ENCODE measurements around the gene TSHB.

TSHB gene

DNA sequence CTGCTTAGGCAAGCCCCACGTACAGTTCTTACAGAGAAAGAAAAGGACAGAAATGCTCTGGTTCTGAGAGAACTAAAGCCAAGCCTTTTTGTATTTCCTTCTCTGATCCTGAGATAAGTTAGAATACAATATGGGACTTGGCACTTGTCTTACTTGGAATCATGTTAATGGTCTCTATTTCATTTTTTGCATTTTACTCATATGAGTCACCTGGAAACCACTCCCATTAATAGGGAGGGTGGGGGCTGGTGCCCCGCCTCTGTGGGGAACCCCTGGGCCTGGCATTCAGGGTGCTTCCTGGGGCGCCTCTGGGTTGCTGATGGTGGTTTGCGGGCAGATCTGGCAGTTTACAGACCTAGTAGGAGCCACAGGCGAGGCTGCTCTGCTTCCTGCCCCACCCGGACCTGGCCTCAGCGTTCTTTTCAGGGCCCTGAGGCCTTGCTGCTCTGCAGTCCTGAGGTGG lies 32.9 kb downstream of the TSHB start:
- DNase-seq: no peak

DNA sequence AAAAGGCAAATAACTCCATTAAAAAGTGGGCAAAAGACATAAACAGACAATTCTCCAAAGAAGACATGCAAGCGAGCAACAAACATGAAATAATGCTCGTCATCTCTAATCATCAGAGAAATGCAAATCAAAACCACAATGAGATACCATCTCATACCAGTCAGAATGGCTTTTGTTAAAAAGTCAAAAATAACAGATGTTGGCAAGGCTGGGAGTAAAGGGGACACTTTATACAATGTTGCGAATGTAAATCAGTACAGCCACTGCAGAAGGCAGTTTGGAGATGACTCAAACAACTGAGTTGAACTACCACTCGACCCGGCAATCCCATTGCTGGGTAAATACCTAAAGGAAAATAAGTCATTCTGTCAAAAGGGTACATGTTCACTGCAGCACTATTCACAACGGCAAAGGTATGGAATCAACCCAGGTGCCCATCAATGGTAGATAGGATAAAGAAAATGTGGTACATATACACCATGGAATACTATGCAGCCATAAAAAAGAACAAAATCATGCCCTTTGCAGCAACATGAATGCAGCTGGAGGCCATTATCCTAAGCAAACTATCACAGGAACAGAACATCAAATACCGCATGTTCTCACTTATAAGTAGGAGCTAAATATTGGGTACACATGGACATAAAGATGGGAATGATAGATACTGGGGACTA lies 33.7 kb downstream of the TSHB start:
- DNase-seq: no peak

DNA sequence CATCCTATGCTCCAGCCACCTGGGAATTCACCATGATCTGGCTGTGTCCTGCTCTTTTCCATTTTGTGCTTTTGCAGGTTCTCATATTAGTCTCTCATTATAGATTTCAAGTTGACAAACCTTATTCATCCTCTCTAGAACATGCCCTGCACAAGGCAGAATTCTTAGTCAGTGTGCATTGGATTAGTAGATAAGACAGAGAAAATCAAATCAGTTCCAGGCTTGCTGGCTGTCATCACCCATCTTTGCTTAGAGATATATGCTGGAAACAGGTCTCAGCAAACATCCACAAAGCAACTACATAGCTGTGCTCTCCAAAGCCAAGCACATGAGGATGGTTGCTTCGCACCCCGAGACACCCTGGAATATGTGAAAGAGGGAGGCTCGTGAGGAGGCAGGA lies 34.8 kb downstream of the TSHB start:
- no peak for DNase-seq

DNA sequence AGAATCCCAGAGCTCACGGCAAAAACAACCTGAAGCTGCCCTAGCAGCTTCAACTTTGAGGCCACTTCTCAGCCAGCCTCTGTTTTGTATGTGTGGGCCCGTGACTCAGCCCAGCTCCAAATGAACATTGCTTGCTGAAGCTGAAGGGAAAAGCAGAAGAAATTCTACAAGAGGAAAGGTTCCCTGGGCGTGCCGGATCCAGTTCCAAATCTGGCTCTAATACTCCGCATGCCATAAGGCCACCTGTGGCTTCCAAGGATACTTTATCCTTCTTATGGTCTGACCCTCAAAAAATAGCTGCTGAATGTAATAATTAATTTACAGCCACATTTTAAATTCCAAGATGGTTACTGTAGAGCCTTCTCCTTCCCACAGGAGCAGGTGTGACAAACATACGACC lies 35.4 kb downstream of the TSHB start:
- DNase-seq: no peak

DNA sequence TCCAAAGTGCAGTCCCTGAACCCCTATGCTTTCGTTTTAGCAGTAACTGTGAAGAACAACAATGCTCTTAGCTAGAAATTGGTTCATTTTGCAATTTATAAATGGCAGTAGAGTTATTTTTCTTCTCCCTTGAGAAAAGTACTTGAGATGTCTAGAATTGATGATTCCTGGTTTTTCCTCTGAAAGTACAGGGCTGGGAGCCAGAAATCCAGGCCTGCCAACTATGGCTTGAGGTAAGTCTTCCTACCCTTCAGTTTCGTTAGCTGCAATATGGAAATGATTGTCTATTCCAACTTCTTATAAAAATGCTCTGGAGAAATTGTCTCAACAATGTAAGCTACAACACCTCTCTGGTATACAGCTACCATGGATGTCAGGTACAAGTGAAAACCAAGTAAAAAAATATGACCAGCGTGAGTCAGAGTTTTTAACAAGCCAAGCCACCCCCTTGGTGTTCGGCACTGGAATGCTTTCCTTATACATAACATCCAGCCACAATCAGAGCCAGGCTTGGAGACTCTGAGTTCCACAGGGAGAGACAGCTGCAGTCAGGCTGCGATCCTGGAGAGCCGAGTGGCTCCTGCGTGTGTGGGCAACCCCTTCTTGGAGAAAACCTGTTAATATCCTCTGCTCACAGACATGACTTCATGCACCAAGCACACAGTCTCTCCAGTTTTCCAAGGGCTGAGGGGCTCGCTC lies 37.7 kb downstream of the TSHB start:
- no peak for DNase-seq

DNA sequence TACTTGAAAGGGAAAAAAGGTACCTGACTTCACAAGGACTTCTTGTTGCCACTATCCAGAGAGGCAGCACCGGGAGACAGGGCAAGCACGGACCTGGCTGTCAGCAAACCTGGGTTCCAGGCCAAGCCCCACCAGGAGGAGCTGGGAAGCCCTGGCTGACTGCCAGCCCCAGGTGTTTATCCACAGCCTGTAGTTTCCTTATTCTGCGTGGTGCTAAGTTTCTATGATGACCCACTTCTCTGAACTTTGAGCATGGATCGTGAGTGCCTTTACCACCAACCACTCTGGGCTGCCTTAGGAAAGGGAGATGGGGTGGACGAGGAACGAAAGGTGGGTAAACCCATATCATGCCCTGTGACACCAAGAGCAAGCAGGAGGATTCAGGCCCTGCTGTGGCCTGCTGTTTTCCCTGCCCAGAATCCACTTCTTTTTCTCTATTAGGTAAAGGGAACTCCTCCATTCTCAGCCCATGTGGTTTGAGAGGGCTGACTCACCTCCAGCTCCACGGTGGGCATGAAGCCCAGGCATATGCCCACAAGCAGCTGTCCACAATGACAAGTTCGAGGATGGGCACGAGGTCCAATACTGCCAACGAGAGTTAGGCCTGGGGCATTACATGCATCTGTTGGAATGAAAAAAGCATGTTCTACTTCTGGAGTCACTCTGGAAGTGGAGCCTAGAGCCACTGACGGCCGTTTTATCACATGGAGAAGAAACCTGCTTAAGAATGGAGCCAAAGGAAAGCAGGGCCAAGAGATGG lies 39.4 kb downstream of the TSHB start:
- no peak for DNase-seq

DNA sequence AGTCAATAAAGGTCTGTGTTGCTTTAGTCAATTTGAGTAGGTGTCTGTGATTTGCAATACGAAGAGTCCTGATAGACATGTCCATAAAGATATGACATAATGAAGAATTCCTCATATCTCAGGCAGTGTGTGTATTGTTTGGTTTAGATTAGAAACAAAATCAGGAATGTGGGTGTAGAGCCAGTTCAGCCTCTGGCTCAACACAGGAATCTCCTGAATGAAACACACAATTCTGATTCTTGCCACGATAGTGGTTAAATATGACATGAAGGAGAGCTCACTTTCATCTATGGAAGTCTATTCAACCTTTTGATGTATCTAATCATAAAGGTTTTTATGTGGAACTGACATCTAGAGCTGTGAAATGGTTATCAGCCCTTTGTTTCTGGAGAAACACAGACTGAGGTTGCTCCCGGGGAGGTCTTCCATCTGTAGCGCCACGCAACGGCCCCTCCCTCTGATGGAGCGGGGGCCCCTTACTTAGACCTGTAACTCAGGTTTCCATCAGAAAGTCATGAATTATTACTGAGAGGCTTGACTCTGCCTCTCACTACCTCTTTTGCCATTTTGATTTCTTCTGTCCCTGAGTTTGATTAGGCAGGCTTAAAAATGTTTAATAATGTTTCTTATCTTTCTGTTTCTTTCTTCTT lies 40.2 kb downstream of the TSHB start:
- DNase-seq: no peak

DNA sequence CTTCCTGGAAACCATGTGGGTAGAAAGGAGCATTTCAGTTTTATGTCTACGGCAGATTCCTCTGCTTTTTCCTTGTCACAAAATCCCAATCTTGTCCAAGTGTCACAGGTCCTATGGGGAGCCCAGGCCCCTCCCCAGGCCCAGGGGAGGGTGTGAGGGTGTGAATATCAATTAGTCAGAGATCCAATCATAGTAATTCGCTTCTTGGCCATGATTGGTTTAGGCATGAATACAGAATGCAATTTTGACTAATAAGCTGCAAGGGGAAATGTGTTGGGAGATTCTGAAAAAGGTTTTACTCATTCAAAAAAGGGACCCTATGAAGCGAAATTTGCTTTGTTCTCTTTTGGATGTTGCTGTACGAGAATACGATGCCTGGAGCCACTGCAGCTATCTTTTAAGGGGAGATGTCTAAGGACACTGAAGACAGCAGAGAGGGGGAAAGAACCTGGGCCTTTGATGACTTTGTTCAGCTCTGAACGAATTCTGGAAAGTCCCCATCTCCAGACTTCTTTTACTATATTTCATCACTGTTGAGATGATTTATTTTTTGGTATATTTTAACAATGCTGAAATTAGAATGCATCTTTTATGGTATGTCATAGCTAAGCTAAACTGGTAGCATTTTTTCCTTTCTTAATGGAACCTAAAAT lies 41.5 kb downstream of the TSHB start:
- DNase-seq: no peak

DNA sequence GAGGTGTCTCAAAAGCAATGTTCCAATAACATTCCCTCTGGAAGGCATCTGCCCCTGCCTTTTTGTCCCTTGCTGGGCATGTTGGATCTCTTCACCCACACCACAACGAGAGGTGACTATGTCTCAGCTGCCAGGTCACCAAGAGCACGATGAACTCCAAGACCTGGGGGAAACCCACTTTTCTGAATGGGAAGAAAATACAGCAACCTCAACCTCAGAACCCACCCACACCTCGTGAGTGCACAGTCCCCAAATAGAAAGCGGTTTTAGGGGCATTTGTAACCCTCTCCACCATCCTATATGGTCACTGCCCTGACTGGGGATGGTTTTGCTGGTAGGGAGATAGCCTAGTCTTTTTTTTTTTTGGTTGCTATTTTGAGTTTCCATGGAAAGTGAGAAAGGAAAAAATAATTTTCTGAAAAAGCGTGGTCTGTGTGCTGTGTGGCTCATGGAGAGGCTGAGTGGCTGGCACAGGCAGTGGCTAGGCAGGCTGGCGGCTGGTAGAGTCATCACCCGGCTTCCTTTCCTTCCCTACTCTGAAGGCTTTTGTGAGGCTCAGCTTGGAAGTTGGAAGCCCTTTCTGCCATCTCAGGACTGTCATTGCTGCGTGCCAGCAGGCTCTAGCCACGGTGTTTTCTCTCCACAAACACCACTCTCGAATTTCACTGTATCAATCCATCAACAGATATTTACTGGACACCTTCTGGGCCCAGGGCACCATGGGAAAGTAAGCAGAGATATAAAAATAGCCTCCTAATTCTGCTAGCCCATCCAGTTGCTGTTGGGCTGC lies 43.9 kb downstream of the TSHB start:
- DNase-seq: no peak

DNA sequence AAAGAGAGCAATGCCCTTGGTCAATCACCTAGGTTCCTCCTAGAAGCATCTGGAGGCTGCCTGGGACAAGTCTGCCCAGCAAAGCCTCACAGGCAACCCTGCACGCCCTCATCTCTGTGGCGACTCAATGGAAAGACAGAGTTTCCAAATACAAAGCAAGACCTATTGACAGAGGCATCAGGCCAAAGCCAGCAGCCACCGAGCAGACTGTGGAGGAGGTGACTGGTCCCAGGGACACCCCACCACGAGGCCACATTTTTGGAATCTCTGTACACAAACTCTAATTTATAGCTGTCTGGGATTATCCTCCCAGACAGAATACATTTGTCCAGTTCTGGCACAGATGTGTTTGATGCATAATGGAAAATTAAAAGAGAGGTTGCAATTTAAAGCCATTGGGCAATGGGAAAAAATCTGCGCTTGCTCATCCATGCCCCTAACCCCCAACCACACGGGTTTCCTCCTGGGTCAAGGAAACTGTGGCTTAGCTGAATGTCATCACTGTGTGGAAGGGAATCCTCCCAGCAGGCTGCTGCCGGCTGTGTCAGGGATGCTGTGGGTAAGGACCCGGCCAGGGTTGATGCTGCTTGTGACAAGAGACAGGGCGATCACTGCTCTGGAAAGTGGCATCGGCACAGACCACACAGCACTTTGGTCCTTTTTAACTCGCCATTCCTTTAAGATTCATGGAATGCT lies 45.4 kb downstream of the TSHB start:
- no peak for DNase-seq

DNA sequence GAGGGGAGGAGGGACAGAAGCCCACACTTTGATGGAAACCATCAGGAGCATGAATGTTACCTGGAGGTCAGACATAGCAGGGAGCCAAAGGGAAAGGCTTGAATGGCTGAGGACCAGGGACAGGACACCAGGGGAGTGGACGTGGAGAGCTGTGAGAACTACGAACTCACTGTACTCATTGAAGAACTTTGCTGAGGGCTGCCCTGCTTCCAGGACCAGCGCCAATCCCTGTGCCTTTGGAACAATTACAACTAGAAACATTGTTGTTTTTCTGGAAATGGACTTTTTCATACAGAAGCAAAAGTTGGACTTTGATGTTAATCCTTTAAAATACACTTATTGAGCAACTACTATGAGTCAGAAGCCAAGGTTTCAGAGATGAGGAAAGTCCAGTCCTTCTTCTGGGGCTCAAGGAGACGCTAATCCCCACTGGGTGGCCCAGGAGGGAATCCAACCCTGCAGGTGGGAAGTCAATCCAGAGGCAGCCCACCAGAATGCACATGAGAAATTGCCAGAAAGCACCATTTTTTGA lies 46.8 kb downstream of the TSHB start:
- DNase-seq: no peak

DNA sequence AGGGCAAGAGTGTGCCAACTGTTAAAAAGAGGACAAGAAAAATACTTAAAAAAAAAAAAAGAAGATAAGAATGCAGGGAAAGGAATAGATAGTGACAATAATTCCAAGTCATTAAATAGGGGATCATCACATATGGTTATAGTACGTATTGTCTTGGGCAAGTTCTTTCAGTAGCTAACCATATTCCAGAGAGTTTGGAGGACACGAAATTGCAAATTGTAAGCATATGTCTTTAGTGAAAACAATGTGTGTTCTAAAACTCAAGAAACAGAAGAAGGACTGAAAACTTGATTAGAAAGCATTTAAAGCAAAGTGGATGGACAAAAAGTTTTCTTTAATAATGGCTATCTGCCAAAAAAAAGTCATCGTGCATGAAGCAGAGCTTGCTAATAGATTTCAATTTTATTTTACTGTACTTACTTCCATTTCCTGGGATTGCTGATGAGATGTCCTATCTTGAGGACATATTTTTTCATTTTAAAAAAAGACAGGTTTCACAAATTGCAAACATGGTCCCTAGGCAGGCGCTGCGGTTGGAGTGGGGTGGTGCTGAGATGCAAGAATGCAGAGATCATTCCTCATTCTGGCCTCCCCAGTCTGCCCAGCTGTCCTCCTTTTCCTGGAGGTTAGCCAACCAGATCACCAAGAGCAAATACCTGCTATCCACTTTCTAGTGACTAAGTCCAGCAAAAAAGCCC lies 47.8 kb downstream of the TSHB start:
- no peak for DNase-seq

DNA sequence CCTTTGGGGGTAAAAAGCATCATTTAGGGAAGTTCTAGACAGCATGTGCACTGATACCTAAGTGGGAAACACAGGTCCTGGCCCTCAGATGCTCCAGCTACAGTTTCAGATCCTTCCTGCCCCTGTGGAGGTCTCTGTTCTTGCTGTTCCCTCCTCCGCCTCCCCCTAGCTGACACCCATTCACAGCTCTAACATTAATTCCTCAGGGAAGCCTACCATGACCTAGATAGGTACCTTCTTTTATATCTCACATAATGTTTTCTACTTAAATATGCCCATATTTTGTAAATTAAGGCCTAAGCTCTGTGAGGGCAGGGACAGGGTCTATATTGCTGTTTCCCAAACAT lies 48.3 kb downstream of the TSHB start:
- DNase-seq: no peak

DNA sequence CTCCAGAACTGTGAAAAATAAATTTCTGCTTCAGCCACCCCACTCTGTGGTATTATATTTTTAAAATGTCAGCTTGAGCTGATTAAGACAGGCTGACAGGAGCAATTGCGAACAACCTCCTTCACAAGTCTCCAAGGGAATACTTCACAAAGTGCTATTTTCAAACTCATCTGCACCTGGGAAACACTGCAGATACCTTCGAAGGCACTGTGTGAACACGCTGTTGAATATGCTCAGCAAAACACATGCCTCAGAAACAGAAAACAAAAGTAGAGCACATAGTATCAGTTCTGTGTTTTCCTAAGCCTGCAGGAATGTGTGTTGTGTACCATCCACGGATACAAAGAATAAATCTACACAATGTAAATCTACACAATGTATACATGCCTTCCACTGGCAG lies 49.1 kb downstream of the TSHB start:
- no peak for DNase-seq

DNA sequence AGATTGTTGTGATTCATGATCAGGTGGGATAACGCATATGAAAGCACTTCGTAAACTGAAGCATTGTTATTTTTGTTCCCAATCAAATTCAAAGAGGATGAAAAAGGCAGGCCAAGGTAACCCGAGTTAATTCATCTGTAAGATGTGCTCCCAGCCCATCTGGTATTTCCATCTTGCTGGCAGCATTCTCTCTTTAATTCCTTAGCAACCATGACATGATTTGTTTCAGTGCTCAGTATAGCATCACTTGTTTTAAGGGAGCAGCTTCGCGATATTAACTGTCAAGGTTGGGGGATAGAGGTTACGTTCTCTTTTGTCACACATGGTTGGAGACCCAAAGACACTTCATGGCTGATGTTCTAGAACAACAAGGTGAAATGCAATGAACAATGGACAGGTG lies 53.3 kb downstream of the TSHB start:
- DNase-seq: no peak

Measured in NCI-H774 (cell line).